Measurements from ENCODE around the gene FAM180B.

Gene FAM180B

GRCh38 chr11:47570651-47571356 is 15.7 kb upstream of the FAM180B start:
- DNase-seq = no peak

DNA sequence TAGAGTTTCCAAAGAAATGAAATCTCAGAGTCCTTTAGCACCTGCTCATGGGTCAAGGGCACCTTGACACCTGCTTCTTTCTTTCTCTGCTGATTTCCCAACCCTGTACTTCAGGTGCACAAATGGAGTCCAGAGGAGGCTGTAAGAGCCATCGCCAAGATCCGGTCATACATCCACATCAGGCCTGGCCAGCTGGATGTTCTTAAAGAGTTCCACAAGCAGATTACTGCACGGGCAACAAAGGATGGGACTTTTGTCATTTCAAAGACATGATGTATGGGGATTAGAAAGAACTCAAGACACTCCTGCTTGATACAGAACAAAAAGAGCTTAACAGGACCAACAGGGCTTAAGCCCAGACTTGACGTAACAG is 15.1 kb upstream of the FAM180B start:
- no peak for DNase-seq

GRCh38 chr11:47571895-47572294 is 14.6 kb upstream of the FAM180B start:
- DNase-seq = no peak

- DNase-seq = no peak
Observed at GRCh38 chr11:47572715-47573255, 13.7 kb upstream of the FAM180B start.

GRCh38 chr11:47573321-47573720 is 13.2 kb upstream of the FAM180B start:
- DNase-seq = no peak

GRCh38 chr11:47577460-47578041 is 8.9 kb upstream of the FAM180B start:
- DNase-seq = no peak

GRCh38 chr11:47578524-47579494 is 7.7 kb upstream of the FAM180B start, which contains the start of the genes KBTBD4 and NDUFS3:
Gene KBTBD4 (minus strand): TSS chr11:47578970. CDS start chr11:47578951, 19 bp downstream.
Gene NDUFS3 (plus strand): TSS chr11:47579074. CDS start chr11:47579092, 18 bp downstream.
- DNase-seq = peak; percentile 95

- no peak for DNase-seq
Observed at GRCh38 chr11:47583844-47584243, 2.6 kb upstream of the FAM180B start.

- DNase-seq = no peak
Observed at GRCh38 chr11:47587039-47587716, 700 bp downstream of the FAM180B start.

DNA sequence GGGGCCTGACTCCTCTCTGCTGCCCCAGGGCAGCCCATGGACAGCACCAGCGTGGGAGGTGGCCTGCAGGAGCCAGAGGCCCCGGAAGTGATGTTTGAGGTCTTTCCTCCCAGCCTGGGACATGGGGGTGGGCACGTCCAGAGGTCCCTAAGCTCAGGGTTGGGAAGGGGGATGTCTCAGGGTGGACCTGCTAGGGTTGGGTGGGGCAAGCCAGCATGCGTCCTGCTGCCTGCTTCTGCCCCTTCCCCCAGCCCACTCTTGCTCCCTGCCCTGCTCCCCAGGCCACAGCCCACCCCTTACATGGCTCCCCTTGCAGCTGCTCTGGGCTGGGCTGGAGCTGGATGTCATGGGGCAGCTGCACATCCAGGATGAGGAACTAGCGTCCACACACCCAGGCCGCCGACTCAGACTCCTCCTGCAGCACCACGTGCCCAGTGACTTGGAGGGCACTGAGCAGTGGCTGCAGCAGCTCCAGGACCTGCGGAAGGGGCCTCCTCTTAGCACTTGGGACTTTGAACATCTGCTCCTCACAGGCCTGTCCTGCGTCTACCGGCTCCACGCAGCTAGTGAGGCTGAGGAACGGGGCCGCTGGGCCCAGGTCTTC is 1.3 kb downstream of the FAM180B start:
- no peak for DNase-seq

- no peak for DNase-seq
Observed at GRCh38 chr11:47589118-47589517, 2.6 kb downstream of the FAM180B start.

DNA sequence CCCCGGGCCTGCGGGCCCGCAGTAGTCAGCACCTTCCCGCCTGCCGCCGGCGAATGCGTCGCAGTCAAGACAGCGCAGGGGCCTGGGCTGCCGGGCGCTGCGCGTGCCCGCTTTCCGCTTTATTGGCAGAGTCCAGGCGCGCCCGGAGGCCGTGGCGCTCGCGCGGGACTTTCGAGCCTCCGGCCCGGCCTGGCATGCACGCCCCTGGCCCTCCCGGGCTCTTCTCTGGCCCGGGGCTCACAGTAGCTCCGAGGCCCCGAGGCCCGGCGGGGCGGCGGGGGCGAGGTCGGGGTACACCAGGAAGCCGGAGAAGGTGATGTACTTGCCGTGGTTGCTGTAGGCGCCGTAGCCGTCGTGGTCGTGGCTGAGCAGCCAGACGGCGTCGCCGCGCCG is 3.1 kb downstream of the FAM180B start:
- no peak for DNase-seq

DNA sequence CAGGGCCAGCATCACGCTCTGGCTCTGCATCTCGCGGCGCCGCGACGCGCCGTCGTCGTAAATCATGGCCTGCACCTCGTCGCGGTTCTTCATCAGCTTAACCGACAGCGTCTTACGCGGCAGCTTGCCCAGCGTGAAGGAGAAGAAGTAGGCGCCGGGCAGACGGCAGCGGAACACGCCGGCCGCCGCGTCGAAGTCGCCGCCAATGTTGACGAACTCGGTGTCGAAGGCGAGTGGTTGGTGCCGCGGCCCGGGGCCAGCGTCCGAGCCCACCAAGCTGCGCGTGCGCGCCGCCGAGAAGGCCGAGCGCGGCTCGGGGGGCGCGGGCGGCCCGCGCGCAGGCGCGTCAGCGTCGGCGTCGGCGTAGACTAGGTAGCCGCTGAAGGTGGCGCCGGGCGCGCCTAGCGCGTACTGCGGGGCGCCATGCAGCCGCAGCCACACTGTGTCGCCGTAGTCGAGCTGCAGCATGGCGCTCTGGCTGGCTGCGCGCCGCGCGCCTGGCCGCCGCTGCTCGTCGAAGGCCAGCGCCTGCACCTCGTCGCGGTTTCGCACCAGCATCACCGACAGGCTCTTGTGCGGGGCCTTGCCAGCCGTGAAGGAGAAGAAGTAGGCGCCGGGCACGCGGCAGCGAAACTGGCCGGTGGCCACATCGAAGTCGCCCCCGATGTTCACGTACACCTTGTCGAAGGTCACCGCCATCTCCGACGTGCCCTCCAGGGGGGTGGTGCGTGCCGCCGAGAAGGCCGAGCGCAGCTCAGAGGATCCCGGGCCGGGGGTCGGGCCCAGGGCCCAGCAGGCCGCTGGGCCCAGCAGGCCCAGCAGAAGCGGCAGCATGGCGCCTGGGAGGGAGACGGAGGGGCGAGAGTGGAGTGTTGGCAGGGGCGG is 3.7 kb downstream of the FAM180B start:
- DNase-seq = no peak

GRCh38 chr11:47591764-47592163 is 5.3 kb downstream of the FAM180B start:
- no peak for DNase-seq

DNA sequence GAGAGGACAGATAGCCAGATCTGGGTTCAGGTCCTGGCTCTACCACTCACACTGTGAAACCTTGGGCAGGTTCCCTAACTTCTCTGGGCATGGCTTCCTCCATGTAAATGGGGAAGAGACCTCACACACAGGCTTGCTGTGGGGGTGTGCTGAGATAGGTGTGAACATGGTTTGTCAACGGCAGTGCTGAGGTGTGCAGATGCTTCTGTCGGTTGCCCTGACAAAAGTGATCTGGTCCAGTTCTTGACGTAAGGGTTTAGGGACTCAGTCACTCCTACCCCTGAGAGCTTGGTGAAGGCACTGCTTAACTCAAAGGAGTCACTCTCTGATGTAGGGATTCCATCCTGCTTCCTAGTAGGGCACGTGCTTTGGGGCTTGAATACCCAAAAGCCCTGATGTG is 5.8 kb downstream of the FAM180B start:
- no peak for DNase-seq

- no peak for DNase-seq
Observed at GRCh38 chr11:47592970-47593369, 6.5 kb downstream of the FAM180B start.

DNA sequence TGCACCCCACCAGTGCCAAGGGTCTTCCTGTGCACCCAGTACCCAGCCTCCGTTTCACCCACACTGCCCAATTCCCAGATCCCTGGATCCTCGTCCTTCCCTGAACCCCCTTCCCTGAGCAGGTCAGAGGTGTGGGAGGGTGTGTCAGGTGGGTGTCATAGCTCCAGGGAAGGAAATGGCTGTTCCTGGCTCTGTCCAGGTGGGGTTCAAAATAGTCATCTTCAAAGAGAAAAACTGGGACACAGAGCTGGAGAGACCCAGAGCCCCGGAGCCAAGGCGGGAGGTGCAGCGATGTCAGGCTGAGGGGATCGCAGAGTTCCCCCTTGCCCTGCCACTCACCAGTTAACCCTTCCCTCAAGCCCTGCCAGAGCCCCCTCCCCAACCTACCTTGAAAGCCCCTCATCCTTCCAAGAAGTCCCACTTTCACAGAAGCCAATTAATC is 7.0 kb downstream of the FAM180B start:
- no peak for DNase-seq

- no peak for DNase-seq
Observed at GRCh38 chr11:47593934-47594855, 7.7 kb downstream of the FAM180B start, which contains the start of gene C1QTNF4. Gene C1QTNF4 (minus strand): TSS chr11:47594411. CDS start chr11:47590810, 3,601 bp downstream.

DNA sequence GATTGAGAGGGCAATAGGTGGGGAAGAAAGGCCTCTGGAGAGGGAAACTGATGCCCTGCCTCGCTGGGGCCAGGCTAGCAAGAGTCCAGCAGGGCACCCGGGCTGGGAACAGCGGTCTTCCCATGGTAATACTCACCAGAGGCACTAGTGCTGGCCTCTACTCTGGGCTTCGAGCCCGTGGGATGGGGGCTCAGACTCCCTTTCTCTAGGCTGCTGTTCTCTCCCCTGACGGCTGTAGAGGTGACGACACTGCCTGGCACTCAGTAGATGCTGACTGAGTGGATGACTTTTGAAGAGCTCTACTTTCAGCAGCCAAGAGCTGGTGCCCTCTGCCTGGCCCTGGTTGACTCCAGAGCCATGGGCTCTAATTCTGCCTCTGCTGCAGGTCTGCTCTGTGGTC is 8.6 kb downstream of the FAM180B start:
- no peak for DNase-seq

GRCh38 chr11:47595967-47596366 is 9.5 kb downstream of the FAM180B start:
- no peak for DNase-seq
